NCI-H146 (cell line): Measurements from ENCODE around the gene MPPE1.
A peak's percentile ranks its signal among the peaks of the same experiment; 100 is the strongest.
"Not testable (repeated sequence)": the region's sequence is repeated elsewhere in the genome, so short reads cannot be mapped to it uniquely, and the experiment has no call there.

Source experiments
- DNase-seq: peaks from one replicate; lab custom pipeline; 2025; lab: John Stamatoyannopoulos, UW

Gene MPPE1

GRCh38 chr18:11857177-11857887, 50.8 kb downstream of the MPPE1 start:
- DNase-seq, result no peak

- not testable (repeated sequence) for DNase-seq
Observed at GRCh38 chr18:11854554-11854953, 53.6 kb downstream of the MPPE1 start.

DNA sequence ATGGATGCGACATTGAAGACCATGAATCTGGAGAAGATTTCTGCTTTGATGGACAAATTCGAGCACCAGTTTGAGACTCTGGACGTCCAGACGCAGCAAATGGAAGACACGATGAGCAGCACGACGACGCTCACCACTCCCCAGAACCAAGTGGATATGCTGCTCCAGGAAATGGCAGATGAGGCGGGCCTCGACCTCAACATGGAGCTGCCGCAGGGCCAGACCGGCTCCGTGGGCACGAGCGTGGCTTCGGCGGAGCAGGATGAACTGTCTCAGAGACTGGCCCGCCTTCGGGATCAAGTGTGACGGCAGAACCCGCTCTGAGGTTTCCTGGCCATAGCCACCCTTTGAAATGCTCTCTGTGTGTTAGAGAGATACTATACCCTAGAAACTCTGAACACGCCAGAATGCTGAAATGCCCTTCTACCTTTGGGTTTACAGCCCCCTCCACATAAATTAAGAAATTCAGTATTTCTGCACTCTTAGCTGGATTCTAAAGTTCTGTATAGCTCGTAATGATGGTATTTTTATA, 56.2 kb downstream of the MPPE1 start:
- peak; percentile 71 for DNase-seq

- DNase-seq, result peak; percentile 99
Observed at GRCh38 chr18:11851146-11851805, 56.8 kb downstream of the MPPE1 start, which contains the start of gene CHMP1B. Gene CHMP1B (plus strand): TSS chr18:11851413. CDS start chr18:11851512, 99 bp downstream.

- DNase-seq, result no peak
Observed at GRCh38 chr18:11850821-11851145, 57.3 kb downstream of the MPPE1 start.

GRCh38 chr18:11849841-11850634, 58.1 kb downstream of the MPPE1 start:
- peak; percentile 88 for DNase-seq

DNA sequence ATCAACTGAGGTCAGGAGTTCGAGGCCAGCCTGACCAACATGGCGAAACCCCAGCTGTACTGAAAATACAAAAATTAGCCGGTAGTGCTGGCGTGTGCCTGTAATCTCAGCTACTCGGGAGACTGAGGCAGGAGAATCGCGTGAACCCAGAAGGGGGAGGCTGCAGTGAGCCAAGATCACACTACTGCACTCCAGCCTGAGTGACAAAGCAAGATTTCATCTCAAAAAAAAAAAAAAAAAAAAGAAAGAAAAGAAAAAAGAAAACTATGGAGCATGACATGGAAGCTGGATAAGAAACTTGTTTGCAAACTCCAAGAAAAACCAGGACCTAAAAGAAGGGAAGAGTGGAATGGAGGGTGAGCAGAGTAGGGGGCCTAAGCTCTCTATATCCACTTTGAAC, 58.8 kb downstream of the MPPE1 start:
- no peak for DNase-seq

- no peak for DNase-seq
Observed at GRCh38 chr18:11847811-11848210, 60.3 kb downstream of the MPPE1 start.

- DNase-seq, result no peak
Observed at GRCh38 chr18:11845654-11846053, 62.5 kb downstream of the MPPE1 start.

DNA sequence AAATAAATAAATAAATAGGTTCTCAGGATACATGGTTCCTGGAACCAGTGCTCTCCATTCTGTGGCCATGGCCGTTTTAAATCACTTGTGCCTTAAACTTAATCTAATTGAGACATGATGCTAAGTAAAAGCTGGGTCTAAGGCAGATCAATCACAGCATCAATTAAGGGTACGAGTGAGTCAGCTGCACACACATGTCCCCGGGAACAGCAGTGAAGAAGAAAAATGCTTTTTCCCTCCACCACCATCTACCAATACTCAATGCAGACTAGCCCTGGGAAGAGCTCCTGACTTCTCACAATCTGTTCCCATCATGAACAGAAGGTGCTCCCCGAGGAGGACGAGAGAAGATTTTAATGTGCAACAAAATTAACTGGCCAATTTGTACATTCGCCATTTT, 63.7 kb downstream of the MPPE1 start:
- no peak for DNase-seq

DNA sequence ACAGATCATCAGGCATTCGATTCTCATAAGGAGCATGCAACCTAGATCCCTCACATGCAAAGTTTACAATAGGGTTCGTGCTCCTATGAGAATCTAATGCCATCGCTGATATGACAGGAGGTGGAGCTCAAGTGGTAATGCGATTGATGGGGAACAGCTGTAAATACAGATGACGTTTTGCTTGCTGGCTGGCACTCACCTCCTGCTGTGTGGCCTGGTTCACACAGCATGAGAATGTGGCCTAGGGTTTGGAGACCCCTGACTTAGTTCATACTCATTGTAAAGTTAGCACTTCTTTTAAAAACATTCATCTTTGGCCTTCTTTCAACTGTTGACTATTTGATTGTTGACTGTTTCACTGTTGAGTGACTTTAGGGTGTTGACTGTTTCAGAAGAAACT, 65.6 kb downstream of the MPPE1 start:
- DNase-seq, result peak; percentile 18

GRCh38 chr18:11840493-11840892, 67.6 kb downstream of the MPPE1 start:
- no peak for DNase-seq

DNA sequence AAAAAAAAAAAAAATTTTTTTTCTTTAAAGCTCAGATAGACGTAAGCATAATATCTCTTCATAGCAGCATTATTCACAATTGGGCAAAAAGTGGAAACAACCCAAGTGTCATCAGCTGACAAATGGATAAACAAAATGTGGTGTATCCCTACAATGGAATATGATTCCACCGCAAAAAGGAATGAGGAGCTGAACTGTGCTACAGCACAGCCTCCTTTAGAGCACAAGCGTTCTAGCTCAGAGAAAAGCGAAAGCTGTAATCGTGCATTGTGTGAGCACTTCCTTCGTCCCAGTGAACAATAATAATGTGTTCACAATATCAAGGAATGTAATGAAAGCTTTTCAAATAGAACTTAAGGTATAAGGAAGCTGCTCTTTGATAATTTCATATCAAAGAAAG, 68.6 kb downstream of the MPPE1 start:
- no peak for DNase-seq

DNA sequence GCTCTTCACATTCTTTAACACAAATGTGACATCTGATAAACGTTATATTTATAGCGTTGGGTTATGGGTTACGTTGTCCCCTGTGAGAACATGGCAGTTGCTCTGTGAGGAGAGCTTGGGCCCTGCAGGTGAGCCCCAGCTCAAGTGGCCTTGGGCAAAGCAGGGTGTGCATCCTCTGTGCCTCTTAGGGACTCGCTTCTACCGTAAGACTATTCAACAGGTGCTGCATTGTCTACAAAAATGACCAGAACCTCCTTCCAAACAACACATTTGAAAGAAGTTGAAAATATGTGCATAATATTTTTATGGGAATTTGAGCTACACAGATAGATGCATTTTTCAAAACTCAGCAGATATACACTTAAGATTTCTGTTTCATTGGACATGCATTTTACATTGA, 73.3 kb downstream of the MPPE1 start:
- no peak for DNase-seq
